Islet precursor cell (in vitro differentiated cells): ENCODE measurements around the gene FASTKD2.

Experiments
- DNase-seq: peaks from one replicate; pipeline ENCODE4 v3.0.0-alpha.2; 2018

The FASTKD2 gene

GRCh38 chr2:206840999-206841398 is 75.6 kb downstream of the FASTKD2 start:
- no peak for DNase-seq
